K562 (cell line): Measurements from ENCODE around the gene PHYHD1.

Experiments used
- FOS ChIP-seq: IDR thresholded peaks from 3 replicates; pipeline ENCODE4 v1.6.1; 2011; ENCODE audit not compliant: insufficient read length; ENCODE audit errors: extremely low read depth
- FOXP4 ChIP-seq: sonication (generic); formaldehyde crosslinking; IDR thresholded peaks from 2 replicates; pipeline ENCODE4 v1.8.0; 2022; ENCODE audit warnings: mild to moderate bottlenecking, missing genetic modification reagents, borderline replicate concordance
- POLR2A ChIP-seq: fragments of 450-650 bp; conservative IDR thresholded peaks from 2 replicates; pipeline ENCODE4 v1.6.1; 2016
- ZNF174 ChIP-seq: fragments of 250-450 bp; sonication (Bioruptor Pico); IDR thresholded peaks from 2 replicates; pipeline ENCODE4 v1.4.0; 2020; ENCODE audit warnings: mild to moderate bottlenecking
- ZNF408 ChIP-seq: fragments of 250-450 bp; sonication (Bioruptor Pico); IDR thresholded peaks from 2 replicates; pipeline ENCODE4 v1.4.0; 2020; ENCODE audit warnings: low read depth, mild to moderate bottlenecking, moderate library complexity

GRCh38 chr9:128911529-128912035, 9.2 kb upstream of the PHYHD1 start:
- TF ChIP-seq FOS (no peak), POLR2A (no peak), ZNF408 (no peak), FOXP4 (CRISPR knock-in tag) (no peak), ZNF174 (no peak)
